Measurements from ENCODE around the gene AJAP1.
A peak's percentile ranks its signal among the peaks of the same experiment; 100 is the strongest.

Gene AJAP1

GRCh38 chr1:4630561-4630960 is 23.8 kb upstream of the AJAP1 start:
- no peak for DNase-seq (ENCODE audit: low read depth in 2 of 2)

- no peak for DNase-seq (ENCODE audit: low read depth in 2 of 2)
Observed at GRCh38 chr1:4631321-4631720, 23.1 kb upstream of the AJAP1 start.

- DNase-seq (ENCODE audit: low read depth in 2 of 2): no peak
Observed at GRCh38 chr1:4633346-4633745, 21.1 kb upstream of the AJAP1 start.

GRCh38 chr1:4634156-4634792 is 20.1 kb upstream of the AJAP1 start:
- no peak for DNase-seq (ENCODE audit: low read depth in 2 of 2)

GRCh38 chr1:4634793-4635406 is 19.5 kb upstream of the AJAP1 start:
- no peak for DNase-seq (ENCODE audit: low read depth in 2 of 2)

GRCh38 chr1:4636186-4636585 is 18.2 kb upstream of the AJAP1 start:
- no peak for DNase-seq (ENCODE audit: low read depth in 2 of 2)

- no peak for DNase-seq (ENCODE audit: low read depth in 2 of 2)
Observed at GRCh38 chr1:4636644-4637380, 17.6 kb upstream of the AJAP1 start.

GRCh38 chr1:4637616-4638344 is 16.6 kb upstream of the AJAP1 start:
- no peak for DNase-seq (ENCODE audit: low read depth in 2 of 2)

- no peak for DNase-seq (ENCODE audit: low read depth in 2 of 2)
Observed at GRCh38 chr1:4638345-4638729, 16.1 kb upstream of the AJAP1 start.

GRCh38 chr1:4640931-4641330 is 13.5 kb upstream of the AJAP1 start:
- DNase-seq (ENCODE audit: low read depth in 2 of 2): no peak

- DNase-seq (ENCODE audit: low read depth in 2 of 2): no peak
Observed at GRCh38 chr1:4647391-4647790, 7.0 kb upstream of the AJAP1 start.

- DNase-seq (ENCODE audit: low read depth in 2 of 2): no peak
Observed at GRCh38 chr1:4648657-4649056, 5.8 kb upstream of the AJAP1 start.

- no peak for DNase-seq (ENCODE audit: low read depth in 2 of 2)
Observed at GRCh38 chr1:4650481-4650880, 3.9 kb upstream of the AJAP1 start.

- no peak for DNase-seq (ENCODE audit: low read depth in 2 of 2)
Observed at GRCh38 chr1:4650981-4651380, 3.4 kb upstream of the AJAP1 start.

- peak; percentile 22 to 56 for DNase-seq (ENCODE audit: low read depth in 2 of 2)
Observed at GRCh38 chr1:4652631-4653327, 1.6 kb upstream of the AJAP1 start.

GRCh38 chr1:4653328-4653660 is 1.1 kb upstream of the AJAP1 start:
- no peak for DNase-seq (ENCODE audit: low read depth in 2 of 2)

- no peak for DNase-seq (ENCODE audit: low read depth in 2 of 2)
Observed at GRCh38 chr1:4654764-4655673, 610 bp downstream of the AJAP1 start.

- DNase-seq (ENCODE audit: low read depth in 2 of 2): peak in 1 of 2 experiments; percentile 16
Observed at GRCh38 chr1:4655674-4656532, 1.5 kb downstream of the AJAP1 start.

- no peak for DNase-seq (ENCODE audit: low read depth in 2 of 2)
Observed at GRCh38 chr1:4656533-4657140, 2.2 kb downstream of the AJAP1 start.
